ENCODE results near the gene KRT17.
"Not testable (repeated sequence)": the region's sequence is repeated elsewhere in the genome, so short reads cannot be mapped to it uniquely, and the experiment has no call there.

GRCh38 chr17:41576740-41577139, 47.6 kb downstream of the KRT17 start:
- TF ChIP-seq ARID3B (CRISPR knock-in tag; IDR thresholded peaks at IDR 0.05; ENCODE audit: borderline replicate concordance); MEF2D (tag; conservative IDR thresholded peaks at IDR 0.05; ENCODE audit: low read depth); GABPA (tag; conservative IDR thresholded peaks at IDR 0.05; ENCODE audit: low read depth); GATAD2A (IDR thresholded peaks at IDR 0.05); SMARCA4 (IDR thresholded peaks at IDR 0.05); CCAR2 (IDR thresholded peaks at IDR 0.05; ENCODE audit: low read depth, low read length); BACH1 (tag; IDR thresholded peaks at IDR 0.05); ZSCAN29 (IDR thresholded peaks at IDR 0.05); ADNP (tag; IDR thresholded peaks at IDR 0.05); ZNF174 (CRISPR knock-in tag; IDR thresholded peaks at IDR 0.05); FOXM1 (IDR thresholded peaks at IDR 0.05; ENCODE audit: low read depth); FOXM1 (CRISPR knock-in tag; IDR thresholded peaks at IDR 0.05; ENCODE audit: low read depth): not testable (repeated sequence)
- TF ChIP-seq, protein P1, sequence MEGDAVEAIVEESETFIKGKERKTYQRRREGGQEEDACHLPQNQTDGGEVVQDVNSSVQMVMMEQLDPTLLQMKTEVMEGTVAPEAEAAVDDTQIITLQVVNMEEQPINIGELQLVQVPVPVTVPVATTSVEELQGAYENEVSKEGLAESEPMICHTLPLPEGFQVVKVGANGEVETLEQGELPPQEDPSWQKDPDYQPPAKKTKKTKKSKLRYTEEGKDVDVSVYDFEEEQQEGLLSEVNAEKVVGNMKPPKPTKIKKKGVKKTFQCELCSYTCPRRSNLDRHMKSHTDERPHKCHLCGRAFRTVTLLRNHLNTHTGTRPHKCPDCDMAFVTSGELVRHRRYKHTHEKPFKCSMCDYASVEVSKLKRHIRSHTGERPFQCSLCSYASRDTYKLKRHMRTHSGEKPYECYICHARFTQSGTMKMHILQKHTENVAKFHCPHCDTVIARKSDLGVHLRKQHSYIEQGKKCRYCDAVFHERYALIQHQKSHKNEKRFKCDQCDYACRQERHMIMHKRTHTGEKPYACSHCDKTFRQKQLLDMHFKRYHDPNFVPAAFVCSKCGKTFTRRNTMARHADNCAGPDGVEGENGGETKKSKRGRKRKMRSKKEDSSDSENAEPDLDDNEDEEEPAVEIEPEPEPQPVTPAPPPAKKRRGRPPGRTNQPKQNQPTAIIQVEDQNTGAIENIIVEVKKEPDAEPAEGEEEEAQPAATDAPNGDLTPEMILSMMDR (IDR thresholded peaks at IDR 0.05 in 2 of 3, conservative IDR thresholded peaks at IDR 0.05 in 1 of 3; ENCODE audit: insufficient read depth in 2 of 3, low read depth in 1 of 3, low read length in 3 of 3), result not testable (repeated sequence)
- TF ChIP-seq, protein P2, sequence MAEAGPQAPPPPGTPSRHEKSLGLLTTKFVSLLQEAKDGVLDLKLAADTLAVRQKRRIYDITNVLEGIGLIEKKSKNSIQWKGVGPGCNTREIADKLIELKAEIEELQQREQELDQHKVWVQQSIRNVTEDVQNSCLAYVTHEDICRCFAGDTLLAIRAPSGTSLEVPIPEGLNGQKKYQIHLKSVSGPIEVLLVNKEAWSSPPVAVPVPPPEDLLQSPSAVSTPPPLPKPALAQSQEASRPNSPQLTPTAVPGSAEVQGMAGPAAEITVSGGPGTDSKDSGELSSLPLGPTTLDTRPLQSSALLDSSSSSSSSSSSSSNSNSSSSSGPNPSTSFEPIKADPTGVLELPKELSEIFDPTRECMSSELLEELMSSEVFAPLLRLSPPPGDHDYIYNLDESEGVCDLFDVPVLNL (CRISPR knock-in tag; IDR thresholded peaks at IDR 0.05; ENCODE audit: low read depth), result not testable (repeated sequence)
